HG02943 (cell line): ENCODE results near the gene CAPN13.

Source experiments
- ATAC-seq: cut with Tn5 transposase; IDR thresholded peaks from one replicate; pipeline ENCODE4 v1.9.1; 2021; ENCODE audit warnings: mild to moderate bottlenecking, low read depth, moderate library complexity; ENCODE audit not compliant: unreplicated experiment

The CAPN13 gene

DNA sequence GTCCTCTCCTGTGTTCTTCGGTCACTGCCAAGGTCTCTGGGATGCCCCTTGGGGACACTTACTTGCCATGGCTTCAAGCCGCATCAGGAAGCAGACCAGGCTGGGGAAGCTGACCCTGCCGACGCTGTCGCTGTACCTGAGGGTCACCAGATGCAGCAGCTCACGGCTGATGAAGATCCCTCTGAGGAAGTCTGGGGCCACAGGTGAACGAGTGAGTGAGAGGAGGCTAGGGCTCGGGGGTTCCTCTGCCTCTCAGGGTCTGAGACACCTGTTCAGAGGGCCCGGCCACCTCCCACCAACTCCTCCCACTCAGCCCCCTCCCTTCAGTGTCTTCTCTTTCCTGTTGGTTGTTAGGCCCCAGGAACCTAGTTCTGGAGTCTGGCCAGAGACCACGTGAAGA is 74.9 kb downstream of the CAPN13 start:
- ATAC-seq: no peak

DNA sequence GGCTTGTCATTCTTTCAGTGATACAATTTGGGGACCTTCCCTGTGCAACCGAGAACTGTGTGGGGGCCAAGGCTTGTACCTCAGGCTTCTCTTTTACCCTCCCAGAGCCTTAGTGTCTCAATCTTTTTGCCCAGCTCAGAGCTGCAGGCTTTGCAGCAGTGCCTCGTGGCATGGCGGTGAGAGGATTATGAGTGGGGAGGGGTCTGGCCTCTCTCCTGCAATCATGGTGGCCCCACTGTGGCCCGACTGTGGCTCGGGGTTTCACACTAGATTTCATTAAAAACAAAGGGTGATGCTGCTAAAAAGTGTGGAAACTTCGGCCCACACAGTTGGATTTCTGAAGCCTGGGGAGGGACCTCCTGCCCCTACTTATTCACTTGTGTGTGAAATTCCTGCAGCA is 75.5 kb downstream of the CAPN13 start:
- no peak for ATAC-seq

DNA sequence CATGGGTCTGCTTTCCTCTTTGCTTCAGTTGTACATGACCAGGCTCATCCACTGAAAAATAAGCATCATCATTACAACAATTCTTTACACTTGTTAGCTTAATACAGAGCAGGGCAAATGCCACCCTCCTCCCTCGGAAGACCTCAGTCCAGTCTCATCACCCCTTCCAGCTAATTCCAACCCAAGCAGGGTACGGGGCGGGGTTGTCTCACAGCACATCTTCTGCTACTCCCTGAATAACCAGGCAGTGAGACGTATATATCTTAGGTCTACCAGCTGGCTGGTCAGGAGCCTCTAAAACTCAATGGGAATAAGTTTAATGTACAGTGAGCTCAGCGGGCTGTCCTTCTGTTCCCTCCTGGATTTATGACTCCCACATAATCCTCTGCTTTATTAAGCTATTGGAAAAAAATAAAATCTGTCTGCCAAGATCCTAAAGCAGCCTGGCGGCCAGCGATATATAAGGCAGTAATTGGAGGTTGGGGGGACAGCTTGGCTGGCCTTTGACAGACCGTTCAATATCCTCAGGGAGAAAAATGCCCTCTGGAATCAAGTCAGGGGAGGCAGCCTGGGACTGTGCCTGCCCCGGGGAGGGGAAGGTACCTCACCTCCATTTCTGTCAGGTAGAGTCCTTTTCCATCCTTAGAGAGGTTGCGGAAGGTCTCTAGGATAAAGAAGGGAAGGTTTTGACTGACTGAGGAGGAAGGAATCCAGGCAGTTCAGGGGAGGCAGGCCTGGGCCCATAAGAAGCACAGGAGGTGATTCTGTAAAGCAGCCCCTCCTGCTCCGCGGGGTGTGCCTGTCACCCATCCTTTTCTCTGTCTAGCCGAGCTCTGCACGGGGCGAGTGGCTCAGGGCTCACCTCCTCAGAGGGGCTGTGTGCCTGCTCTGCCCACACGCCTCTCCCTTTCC is 76.3 kb downstream of the CAPN13 start:
- ATAC-seq: no peak

DNA sequence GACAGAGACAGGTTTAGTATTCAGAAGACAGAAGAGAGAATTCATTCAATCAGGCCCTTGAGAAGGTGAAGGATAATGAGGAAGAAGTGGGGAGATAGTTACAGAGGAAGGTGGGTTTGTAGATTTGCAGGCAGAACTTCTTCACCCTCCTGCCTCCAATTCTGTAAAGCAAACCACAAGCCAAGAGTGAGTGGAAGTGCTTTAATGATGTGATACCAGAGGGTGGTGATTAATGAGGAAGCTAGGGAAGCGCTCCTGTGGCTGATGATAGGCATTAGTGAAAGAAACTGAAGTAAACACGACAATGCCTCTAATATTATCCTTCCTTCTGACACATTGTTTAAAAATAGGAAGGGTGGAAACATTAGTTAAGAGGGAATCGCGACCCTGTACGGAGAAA is 78.2 kb downstream of the CAPN13 start:
- ATAC-seq: no peak

DNA sequence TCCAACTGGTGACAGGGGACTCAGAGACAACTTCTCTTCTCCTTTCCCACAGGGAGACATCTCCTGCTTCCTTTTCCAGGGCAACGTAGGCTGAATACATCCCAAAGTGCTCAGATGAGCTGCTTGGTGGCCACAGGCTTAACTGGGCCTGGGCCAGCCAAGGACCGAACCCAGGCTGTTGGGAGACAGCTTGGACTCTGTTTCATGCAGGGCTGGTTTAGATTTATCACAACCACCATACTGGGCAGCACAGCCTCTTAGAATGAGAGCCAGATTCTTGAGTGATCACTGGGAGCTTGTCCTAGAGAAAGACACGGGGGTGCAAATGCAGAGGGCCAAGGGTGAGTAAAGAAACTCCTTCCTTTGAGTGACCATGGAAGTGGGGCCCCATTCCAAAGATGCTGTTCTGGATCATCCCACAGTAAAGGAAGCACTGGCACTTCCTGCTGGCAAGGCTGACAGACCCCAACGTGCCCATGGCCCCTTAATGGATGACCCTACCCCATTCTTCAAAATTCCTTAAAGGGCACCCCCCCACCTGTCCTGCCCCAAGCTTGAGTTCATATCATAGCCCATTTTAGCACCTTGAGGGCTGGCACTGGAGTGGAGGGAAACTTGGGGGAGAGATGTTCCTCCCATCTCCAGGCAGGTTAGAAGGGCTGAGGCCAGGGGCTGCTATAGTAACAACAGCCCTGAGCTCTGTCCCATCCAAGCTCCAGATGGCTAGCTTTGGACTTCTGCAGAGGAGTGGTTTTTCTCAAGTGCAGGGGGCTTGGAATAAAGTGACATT is 84.1 kb downstream of the CAPN13 start:
- ATAC-seq: no peak

DNA sequence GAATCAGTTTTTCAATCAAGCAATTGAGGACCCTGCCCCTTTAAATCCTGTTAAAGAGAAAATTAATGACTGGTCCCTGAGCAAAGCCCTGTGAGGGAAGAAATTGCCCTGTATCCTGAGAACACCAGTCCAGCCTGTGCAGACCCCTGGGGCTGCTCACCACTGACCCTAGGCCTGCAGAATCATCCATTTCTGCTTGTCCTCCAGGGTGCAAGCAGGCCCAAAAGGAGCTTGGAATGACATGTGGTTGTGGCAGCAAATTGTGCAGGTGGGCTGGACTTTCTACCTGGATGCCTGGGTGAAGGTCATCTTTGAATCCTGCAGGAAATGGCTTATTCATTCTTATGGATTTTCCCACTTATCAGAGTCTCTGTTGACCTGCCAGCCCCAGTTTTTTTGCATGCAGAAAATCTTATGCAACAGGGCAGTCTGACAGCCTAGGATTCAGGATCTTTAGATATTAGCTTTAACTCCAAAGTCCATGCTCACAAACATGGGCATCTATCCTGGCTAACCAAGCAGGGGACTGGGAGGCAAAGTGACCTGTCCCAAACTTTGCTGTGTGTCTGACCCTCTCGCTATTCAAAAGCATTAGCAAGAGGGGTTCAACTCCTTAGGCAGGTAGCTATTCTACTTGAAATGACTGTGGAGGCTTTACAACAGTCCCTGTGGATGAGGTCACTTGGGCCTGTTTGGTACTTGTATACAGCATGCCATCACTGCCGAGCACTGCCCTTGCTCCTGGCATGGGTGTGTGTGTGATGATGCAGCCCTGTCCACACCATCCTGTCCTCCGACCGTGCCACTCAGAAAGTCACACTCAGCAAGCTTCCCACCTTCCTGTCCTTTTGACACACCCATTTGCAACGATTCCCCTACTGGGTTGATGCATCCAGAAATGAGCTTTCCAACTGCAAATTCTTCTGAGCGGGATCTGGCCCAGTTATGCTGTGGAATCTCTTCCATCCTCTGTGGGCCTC is 85.3 kb downstream of the CAPN13 start:
- no peak for ATAC-seq

DNA sequence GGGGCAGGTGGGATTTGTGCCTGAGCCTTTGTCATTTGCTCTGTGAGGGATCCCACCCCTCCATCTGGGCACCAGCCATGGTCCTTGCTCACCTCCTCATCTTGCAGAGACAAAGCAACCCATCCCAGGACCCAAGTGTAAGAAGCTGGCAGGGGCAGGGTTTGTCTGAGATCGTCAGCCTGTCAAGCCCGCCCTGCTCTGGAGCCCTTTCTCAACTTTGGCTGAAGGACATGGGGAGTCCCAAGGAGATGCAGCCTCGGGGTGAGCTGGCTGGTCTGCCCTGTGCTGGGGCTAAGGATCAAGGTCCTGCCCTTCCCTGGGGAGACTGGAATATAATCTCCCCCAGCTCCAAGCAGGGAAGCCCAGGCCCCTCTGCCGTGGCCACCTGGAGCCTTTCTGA is 86.0 kb downstream of the CAPN13 start:
- no peak for ATAC-seq

DNA sequence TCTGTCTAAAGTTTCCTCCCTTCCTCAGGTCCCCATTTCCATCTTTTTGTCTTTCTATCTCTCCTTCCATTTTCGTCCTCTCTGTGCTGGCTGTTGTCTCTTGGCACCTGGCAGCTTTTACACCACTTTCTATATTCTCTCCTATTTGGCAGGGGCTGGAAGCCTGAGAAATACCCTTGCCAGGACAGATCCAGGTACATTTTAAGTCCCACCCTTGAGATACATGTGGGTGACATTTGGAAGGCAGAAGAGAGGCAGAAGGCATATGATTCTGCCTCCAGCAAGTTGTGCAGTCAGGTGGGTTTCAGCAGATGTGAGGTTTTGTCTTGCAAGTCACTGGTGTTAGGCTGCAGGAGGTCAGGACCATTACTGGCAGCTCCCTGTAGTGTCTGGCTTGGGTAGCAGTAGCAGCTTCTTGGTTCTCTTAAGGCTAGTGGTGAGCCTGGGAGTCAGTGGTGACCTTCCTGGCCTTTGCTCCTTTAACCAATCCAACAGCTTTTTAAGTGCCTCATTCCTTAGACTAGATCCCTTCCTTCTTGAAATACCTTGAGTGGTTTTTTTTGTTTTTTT is 90.1 kb downstream of the CAPN13 start:
- no peak for ATAC-seq

DNA sequence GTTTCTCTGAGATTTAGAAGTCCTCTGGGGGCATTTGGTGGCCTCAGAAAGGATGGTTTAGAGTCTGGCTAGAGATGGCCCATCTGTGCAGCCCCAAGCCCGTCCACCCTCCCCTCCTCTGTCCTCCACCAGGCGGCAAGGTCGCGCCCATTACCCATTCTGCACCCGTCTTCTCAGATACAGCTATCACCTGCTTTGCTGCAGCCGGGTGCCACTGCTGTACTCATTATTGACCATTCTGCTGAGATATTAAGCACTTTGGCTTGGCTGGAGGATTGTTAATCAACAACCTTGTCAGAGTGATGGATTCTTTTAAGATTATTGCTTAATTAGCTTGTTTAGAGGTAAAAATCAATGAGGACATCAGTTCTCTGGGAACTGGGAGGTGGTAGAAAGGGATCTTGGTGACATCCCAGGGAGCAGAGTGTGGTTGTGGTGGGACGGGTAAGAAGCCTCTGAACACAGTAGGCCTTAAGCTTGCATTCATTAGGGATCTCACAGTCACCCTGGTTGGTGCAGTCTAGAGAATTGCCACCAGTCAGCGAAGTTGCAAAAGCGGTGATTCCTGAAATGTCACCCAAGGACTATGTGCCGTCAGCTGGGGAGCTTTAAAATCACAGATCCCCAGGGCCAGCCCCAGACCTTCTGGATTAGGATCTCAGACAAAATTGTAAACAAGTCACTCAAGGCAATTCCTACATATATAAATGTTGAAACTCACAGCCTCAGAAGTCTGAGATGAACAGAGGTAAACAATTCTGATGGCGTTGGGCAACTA is 90.9 kb downstream of the CAPN13 start:
- no peak for ATAC-seq

DNA sequence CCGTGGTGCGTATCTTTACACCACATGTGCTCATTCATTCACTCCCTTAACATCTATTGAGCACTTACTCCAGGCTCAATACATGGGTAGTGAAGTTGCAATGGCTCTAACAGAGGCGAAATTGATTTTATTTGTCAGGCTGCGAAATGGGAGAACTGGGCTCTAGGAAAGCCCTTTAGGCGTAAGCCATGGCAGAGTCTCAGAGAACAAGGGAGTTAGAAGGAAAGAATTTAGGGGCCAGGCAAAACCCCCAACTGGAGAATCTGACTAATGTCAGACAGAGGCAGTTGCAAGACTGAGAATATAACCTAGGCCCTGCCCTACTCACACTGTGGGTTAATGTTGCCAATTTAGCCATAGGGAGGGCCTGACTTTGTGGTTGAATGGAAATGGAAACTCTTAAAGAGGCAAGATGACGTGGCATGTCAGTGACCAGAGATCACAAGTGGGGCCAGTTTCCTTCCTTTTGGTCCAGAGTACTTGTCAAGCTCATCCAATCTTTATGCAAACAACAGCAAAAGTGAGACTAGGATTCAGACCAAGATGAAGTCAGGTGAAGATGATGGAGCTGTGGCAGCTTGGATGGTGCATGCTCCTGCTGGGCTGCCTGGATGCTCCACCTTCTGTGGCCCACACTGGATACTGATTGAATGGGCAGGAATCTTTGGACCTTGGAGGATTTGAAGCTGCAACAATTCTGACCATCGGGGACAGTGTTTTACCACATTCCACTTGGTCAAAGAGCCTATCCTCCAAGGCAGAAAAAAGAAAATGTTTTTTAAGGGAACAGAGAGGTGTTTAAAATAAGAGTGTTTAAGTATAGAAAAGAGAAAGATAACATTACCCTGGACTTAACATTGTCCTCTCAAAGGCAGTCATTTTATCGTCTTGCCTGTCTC is 92.2 kb downstream of the CAPN13 start:
- no peak for ATAC-seq

DNA sequence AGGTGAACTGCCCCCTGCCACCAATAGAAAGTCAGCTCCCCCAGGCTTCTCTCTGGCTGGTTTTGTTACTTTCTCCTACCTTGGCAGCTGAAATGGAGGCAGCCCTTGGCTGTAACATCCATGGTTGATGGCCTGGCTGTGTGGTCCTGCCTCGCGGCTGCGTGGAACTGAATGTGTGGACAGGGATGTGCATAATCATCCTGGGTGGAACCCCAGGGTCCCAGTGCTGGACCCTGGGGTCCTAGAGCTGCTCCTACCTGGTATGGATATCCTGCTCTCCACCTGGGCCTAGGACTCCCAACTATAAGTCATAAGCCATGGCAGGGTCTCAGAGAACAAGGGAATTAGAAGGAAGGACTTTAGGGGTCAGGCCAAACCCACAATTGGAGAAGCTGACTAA is 93.5 kb downstream of the CAPN13 start:
- ATAC-seq: peak; percentile 4

DNA sequence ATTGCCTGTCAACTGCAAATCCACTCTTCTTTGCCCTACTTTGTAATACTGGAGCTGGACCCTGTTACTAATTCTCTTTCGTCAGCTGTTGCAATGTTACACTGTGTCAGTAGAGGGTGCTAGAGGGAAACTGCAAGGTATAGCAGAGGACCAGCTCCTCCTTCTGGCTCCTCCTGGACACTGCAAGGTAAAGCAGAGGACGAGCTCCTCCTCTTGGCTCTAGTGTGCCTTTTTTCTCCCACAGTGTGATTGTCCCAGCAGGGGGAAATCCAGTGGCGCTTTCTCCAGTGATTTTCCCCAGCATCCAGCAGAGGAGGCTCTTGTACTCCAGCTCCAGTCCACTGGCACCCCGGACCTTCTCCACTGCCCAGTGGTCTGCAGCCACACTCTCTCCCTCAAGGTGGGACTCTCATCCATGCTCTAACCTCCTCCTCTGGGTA is 95.6 kb downstream of the CAPN13 start:
- peak; percentile 62 for ATAC-seq

DNA sequence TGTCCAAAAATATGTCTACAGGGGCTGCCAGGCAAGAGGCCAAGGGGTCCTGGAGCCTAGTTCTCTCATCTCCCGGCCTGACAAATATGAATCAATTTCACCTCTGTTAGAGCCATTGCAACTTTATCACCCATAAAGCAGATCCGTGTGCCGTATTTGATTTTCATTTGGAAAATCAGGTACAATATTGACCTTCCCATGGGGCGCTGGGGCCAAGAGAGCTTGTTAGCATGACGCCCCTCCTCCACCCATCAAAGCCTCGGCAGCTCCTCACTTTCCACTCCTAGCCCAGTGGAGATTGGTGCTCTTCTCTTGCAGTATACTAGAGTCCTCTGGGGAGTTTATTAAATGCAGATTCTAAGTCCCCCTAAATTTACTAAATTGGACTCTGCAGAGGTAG is 96.8 kb downstream of the CAPN13 start:
- ATAC-seq: no peak

DNA sequence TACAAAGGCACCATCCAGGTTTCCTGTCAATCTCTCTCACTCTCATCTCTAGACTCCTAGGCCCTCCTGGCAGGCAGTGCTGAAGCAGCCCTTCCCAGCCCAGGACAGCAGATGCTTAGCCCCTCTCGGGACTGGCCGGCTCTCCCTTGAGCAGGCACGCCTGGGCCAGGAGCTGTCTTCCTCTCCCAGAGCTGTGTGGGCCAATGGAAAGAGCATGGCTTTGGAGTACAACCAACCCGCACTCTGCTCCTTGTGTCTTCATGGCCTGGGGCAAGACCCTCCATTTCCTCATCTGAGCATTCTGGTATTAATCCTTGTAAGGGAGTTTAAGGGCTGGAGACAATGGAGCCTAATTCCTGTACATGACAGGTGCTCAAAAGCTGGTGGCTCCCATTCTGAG is 97.2 kb downstream of the CAPN13 start:
- no peak for ATAC-seq

DNA sequence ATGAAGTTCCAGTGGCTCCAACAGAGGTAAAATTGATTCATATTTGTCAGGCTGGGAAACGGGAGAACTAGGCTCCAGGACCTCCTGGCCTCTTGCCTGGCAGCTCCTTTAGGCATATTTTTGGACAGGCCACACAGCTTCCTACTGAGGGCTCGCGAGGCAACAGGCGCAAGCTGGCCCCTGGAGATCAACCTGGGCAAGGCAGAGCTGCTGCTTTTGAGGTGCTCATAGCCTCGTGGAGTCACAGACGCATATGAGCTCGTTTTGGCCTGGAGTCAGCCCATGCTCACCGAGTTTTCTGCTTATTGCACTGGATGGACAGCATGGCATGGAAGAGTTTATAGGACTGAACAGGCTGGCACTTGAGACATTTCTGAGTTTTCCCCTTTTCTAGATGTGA is 97.7 kb downstream of the CAPN13 start:
- ATAC-seq: no peak

DNA sequence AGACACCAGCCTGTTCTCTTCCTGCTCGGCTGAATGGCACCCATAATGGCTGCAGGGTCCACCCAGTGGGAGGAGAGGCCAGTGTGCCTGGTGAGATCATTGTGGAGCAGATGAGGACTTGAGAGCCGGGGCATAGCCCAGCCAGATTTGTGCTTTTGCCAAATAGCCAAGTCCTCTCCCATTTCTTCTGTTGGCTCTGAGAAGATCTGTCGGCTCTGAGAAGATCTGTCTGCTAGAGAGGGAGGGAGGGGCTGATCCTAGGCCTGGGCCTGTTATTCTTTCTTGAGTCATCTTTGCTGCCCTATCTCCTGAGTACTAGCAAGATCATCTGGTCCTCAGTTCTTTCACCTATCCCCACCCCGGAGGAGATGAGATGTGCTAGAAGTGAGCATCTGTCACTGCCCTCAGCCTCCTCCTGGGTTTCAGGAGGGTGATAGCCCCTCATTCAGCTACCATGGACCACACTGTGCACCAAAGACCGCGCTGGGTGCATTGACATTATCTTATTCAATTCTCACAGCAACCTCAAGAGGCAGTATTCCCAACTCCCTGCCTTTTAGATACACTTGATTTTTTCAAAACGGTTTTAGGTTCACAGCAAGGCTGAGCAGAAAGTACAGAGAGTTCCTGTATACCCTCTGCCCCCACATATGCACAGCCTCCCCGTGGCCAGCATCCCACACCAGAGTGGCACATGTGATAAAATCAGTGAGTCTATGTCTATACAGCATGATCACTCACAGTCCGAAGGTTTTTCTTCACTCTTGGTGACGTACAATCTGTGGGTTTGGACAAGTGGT is 98.6 kb downstream of the CAPN13 start:
- no peak for ATAC-seq

DNA sequence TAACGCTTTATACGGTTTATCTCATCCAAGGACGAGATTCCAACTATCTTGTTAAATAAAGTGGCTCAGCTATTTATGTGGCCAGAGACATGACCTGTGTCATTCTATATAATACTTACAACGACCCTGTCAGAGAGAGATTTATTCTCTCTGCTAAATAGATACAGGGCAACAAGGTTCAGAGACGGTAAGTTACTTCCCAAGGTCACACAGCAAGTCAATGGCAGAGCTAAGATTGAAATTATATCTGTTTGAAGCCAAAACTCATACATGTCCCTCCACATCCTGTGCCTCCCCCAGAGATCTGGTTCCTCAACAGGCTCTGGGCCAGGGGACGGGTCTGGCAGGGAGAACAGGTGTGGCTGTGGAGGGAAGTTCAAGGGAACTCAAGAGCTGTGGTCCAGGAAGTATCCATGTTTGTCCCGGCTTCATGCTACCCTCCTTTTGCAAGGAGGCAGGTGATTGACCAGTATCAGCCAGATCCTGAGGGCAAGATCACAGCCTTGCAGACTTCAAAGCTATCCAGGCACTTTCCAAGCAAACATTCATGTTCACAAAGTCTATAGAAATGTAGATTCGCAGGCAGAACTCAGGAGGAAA is 99.8 kb downstream of the CAPN13 start:
- ATAC-seq: no peak
